Measurements from ENCODE around the gene BOC. TPM values are rescaled to one million over a fixed set of nuclear protein-coding genes. Genes with fewer than 3 reads are reported as not detected.

Gene BOC
- total and polyA plus RNA-seq, 2 of the 13 experiments (the other 11 are each of a cell fraction or from before 2014, with no cell fraction given) = 0.04 TPM; not detected in 1

DNA sequence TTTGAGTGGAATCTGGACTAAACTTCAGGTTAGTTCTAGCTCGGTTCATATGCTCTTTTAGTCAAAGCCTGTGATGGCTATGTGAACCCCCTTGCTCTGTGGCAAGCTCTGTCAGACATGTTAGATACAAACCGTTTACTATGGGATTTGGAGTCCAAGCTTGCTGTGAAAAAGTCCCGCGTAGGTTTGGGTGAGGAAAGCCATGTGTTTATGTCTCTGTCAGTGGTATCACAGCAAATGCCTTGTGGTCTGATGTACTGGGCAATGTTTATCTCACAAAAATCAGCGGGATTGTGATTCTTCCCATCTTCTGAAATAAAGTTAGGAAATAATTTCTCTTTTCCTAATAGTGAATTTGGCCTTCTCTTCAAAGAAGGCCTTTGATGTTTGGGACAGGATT lies 5.0 kb downstream of the BOC start:
- H3K4me2 ChIP-seq (ENCODE audit: low read depth, low read length) = no peak overlapping the region
- 25% methylated on average over 2 of the region's 5 CpGs for WGBS (ENCODE audit: low lambda C conversion rate)
- H3K9ac ChIP-seq (ENCODE audit: insufficient read depth, low read depth, low read length) = no peak overlapping the region
- no peaks in the 10 kb centered on the region for H3K36me3 ChIP-seq (replicated peaks in 1 of 2; ENCODE audit: control insufficient read depth in 1 of 2, insufficient read depth in 2 of 2, low read length in 2 of 2)
- H3K27me3 ChIP-seq (ENCODE audit: control insufficient read depth in 1 of 2, insufficient read depth in 2 of 2, low read length in 2 of 2) = peaks cover 9 to 65% of the 10 kb centered on the region in 2 experiments
- H3K79me2 ChIP-seq (ENCODE audit: insufficient read depth, low read length) = no peaks in the 10 kb centered on the region
- CTCF ChIA-PET (ENCODE audit: low intra/inter-chr PET ratio, low total read pairs) = no interaction called here
- ATAC-seq = no peak
- TF ChIP-seq MTA1 (CRISPR knock-in tag; IDR thresholded peaks at IDR 0.05; ENCODE audit: borderline replicate concordance) = no peak
- no peak for TF ChIP-seq MLLT10 (CRISPR knock-in tag; IDR thresholded peaks at IDR 0.05)
- FAIRE-seq = no peak
- H3K27ac ChIP-seq (ENCODE audit: extremely low read length, insufficient read depth, low read length) = no peak overlapping the region
- POLR2A ChIA-PET = no interaction called here
- in situ Hi-C loops (cut with HindIII; ENCODE audit: extremely low pct_ligation_motif_present, low pct_unique_long_range_greater_than_20kb) = no loop called here
- H4K20me1 ChIP-seq (ENCODE audit: insufficient read depth, low read length) = no peaks in the 10 kb centered on the region
- no peak overlapping the region for H3K4me3 ChIP-seq (replicated peaks in 1 of 3; ENCODE audit: insufficient read depth in 1 of 3, low read depth in 2 of 3, low read length in 3 of 3)
- intact Hi-C loops (cut with micrococcal nuclease; ENCODE audit: unreplicated experiment) = no loop called here
- DNase-seq (ENCODE audit: low spot score) = no peak
- no peak overlapping the region for H2AFZ ChIP-seq (ENCODE audit: low read length)
- no peaks in the 10 kb centered on the region for H3K9me3 ChIP-seq (ENCODE audit: low read length)
- H3K4me1 ChIP-seq (ENCODE audit: insufficient read depth, low read length) = peaks cover 21% of the 10 kb centered on the region
- no TSS peak for BruUV-seq (replicated peaks)

DNA sequence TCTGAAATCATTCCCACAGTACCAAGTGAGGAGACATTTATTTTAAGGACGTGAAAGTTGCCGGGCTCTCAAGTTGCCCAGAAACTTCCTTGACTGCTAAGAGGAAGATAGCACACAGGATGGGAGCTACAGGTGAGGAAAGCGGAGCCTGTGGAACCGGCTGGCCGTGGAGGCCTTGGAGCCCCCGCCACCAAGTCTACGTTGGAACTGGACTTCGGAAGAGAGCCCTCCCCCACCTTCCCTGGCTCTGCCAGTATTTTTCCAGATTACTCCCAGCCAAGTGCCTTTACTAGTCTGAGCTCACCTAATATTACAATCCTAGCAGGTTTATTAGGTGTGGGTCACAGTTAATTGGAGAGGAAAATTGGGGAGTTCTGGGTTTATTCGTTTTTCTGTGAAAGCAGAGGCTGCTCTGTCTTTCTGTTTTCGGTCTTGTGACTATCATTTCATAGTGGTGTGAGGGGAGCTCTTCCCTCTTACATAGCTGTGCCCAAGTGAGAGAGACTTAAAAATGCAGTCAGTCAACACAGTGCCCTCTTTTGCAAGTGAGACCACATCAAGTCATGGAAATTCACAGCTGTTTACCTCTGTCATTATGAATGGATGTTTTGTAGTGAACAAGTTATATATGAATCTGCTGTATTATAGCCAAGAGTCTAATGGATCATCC lies 6.8 kb downstream of the BOC start:
- Histone ChIP-seq H3K4me3 (replicated peaks in 1 of 3; ENCODE audit: insufficient read depth in 1 of 3, low read depth in 2 of 3, low read length in 3 of 3) (no peak overlapping the region), H3K27me3 (ENCODE audit: control insufficient read depth in 1 of 2, insufficient read depth in 2 of 2, low read length in 2 of 2) (peaks cover 2 to 55% of the 10 kb centered on the region in 2 experiments; a peak in 3 of 5 replicates), H4K20me1 (ENCODE audit: insufficient read depth, low read length) (no peaks in the 10 kb centered on the region), H3K79me2 (ENCODE audit: insufficient read depth, low read length) (no peaks in the 10 kb centered on the region), H3K9ac (ENCODE audit: insufficient read depth, low read depth, low read length) (no peak overlapping the region), H3K27ac (ENCODE audit: extremely low read length, insufficient read depth, low read length) (no peak overlapping the region), H2AFZ (ENCODE audit: low read length) (no peak overlapping the region), H3K36me3 (replicated peaks in 1 of 2; ENCODE audit: control insufficient read depth in 1 of 2, insufficient read depth in 2 of 2, low read length in 2 of 2) (no peaks in the 10 kb centered on the region), H3K9me3 (ENCODE audit: low read length) (no peaks in the 10 kb centered on the region), H3K4me2 (ENCODE audit: low read depth, low read length) (peak overlapping the region; percentile 53), H3K4me1 (ENCODE audit: insufficient read depth, low read length) (peaks cover 14% of the 10 kb centered on the region)
- in situ Hi-C loops (cut with HindIII; ENCODE audit: extremely low pct_ligation_motif_present, low pct_unique_long_range_greater_than_20kb) (no loop called here), intact Hi-C loops (cut with micrococcal nuclease; ENCODE audit: unreplicated experiment) (no loop called here)
- peak; percentile 23 for DNase-seq (ENCODE audit: low spot score)
- POLR2A ChIA-PET = no interaction called here
- peak; percentile 18 for FAIRE-seq
- ATAC-seq = peak; percentile 91
- BruUV-seq (replicated peaks) = no TSS peak
- CTCF ChIA-PET (ENCODE audit: low intra/inter-chr PET ratio, low total read pairs) = no interaction called here
- WGBS (ENCODE audit: low lambda C conversion rate) = 26% methylated on average over 7 of the region's 10 CpGs
- TF ChIP-seq, protein P1, sequence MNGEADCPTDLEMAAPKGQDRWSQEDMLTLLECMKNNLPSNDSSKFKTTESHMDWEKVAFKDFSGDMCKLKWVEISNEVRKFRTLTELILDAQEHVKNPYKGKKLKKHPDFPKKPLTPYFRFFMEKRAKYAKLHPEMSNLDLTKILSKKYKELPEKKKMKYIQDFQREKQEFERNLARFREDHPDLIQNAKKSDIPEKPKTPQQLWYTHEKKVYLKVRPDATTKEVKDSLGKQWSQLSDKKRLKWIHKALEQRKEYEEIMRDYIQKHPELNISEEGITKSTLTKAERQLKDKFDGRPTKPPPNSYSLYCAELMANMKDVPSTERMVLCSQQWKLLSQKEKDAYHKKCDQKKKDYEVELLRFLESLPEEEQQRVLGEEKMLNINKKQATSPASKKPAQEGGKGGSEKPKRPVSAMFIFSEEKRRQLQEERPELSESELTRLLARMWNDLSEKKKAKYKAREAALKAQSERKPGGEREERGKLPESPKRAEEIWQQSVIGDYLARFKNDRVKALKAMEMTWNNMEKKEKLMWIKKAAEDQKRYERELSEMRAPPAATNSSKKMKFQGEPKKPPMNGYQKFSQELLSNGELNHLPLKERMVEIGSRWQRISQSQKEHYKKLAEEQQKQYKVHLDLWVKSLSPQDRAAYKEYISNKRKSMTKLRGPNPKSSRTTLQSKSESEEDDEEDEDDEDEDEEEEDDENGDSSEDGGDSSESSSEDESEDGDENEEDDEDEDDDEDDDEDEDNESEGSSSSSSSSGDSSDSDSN (CRISPR knock-in tag; IDR thresholded peaks at IDR 0.05) = 0 out of 2 replicates have a peak, but pooled peaks have one; percentile 38
- no peak for TF ChIP-seq FOXK2 (IDR thresholded peaks at IDR 0.05)
- 0 out of 2 replicates have a peak, but pooled peaks have one; percentile 21 for TF ChIP-seq CBX2 (IDR thresholded peaks at IDR 0.05; ENCODE audit: low read depth, low read length)
- TF ChIP-seq CBX2 (CRISPR knock-in tag; IDR thresholded peaks at IDR 0.05; ENCODE audit: low read depth) = no peak
- TF ChIP-seq TRIM24 (CRISPR knock-in tag; IDR thresholded peaks at IDR 0.05) = no peak
- TF ChIP-seq ZNF331 (CRISPR knock-in tag; IDR thresholded peaks at IDR 0.05) = peak; percentile 27; the same call in 1 of the 2 replicates
- 0 out of 2 replicates have a peak, but pooled peaks have one; percentile 31 for TF ChIP-seq ZMYM4 (CRISPR knock-in tag; IDR thresholded peaks at IDR 0.05)
- TF ChIP-seq, protein P2, sequence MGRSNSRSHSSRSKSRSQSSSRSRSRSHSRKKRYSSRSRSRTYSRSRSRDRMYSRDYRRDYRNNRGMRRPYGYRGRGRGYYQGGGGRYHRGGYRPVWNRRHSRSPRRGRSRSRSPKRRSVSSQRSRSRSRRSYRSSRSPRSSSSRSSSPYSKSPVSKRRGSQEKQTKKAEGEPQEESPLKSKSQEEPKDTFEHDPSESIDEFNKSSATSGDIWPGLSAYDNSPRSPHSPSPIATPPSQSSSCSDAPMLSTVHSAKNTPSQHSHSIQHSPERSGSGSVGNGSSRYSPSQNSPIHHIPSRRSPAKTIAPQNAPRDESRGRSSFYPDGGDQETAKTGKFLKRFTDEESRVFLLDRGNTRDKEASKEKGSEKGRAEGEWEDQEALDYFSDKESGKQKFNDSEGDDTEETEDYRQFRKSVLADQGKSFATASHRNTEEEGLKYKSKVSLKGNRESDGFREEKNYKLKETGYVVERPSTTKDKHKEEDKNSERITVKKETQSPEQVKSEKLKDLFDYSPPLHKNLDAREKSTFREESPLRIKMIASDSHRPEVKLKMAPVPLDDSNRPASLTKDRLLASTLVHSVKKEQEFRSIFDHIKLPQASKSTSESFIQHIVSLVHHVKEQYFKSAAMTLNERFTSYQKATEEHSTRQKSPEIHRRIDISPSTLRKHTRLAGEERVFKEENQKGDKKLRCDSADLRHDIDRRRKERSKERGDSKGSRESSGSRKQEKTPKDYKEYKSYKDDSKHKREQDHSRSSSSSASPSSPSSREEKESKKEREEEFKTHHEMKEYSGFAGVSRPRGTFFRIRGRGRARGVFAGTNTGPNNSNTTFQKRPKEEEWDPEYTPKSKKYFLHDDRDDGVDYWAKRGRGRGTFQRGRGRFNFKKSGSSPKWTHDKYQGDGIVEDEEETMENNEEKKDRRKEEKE (IDR thresholded peaks at IDR 0.05) = no peak
- TF ChIP-seq HNF4A (CRISPR knock-in tag; IDR thresholded peaks at IDR 0.05) = peak; percentile 35; the same call in 1 of the 2 replicates
- TF ChIP-seq SOX13 (IDR thresholded peaks at IDR 0.05) = no peak
- no peak for TF ChIP-seq SOX13 (CRISPR knock-in tag; conservative IDR thresholded peaks at IDR 0.05 in 1 of 2, IDR thresholded peaks at IDR 0.05 in 1 of 2)
- no peak for TF ChIP-seq HMG20A (CRISPR knock-in tag; IDR thresholded peaks at IDR 0.05; ENCODE audit: borderline replicate concordance)

Data from HepG2 (cell line).